DND-41 (cell line): ENCODE results near the gene MAST4.

Source experiments
- ATAC-seq: fragments of 200-7000 bp; cut with Tn5 transposase; 3 replicates; pipeline ENCODE4 v1.9.1; 2021; ENCODE audit warnings: low read depth; ENCODE audit not compliant: insufficient read depth
- DNase-seq: peaks from one replicate; pipeline ENCODE4 v3.0.0-alpha.2; 2020
- H2AFZ ChIP-seq: 2 replicates; pipeline ENCODE4 v1.6.0; 2012; ENCODE audit warnings: low read depth, low read length
- H3K27ac ChIP-seq: 2 replicates; pipeline ENCODE4 v1.5.1; 2012; ENCODE audit warnings: low read length, inconsistent platforms
- H3K27me3 ChIP-seq: fragments of 200-600 bp; sonication (generic); 2 replicates; pipeline ENCODE4 v1.6.0; 2012; ENCODE audit warnings: low read length, mild to moderate bottlenecking, inconsistent platforms; ENCODE audit not compliant: insufficient read depth, poor library complexity
- H3K36me3 ChIP-seq: 2 replicates; pipeline ENCODE4 v1.5.1; 2012; ENCODE audit warnings: low read length, inconsistent platforms; ENCODE audit not compliant: insufficient read depth
- H3K4me1 ChIP-seq: 2 replicates; pipeline ENCODE4 v1.5.1; 2012; ENCODE audit warnings: mild to moderate bottlenecking, low read length; ENCODE audit not compliant: insufficient read depth
- H3K4me2 ChIP-seq: 2 replicates; pipeline ENCODE4 v1.6.0; 2012; ENCODE audit warnings: mild to moderate bottlenecking, moderate library complexity, low read length, inconsistent platforms; ENCODE audit not compliant: insufficient read depth
- H3K4me3 ChIP-seq, 2 experiments: fragments of 200-600 bp in 1 of 2; shearing (Covaris generic) in 1 of 2; 2 replicates each; pipeline ENCODE4 v1.5.1; 2012 to 2016; ENCODE audit warnings: inconsistent platforms in 2 of 2, low read length in 2 of 2, mild to moderate bottlenecking in 2 of 2, low read depth in 1 of 2, moderate library complexity in 1 of 2
- H3K79me2 ChIP-seq: 2 replicates; pipeline ENCODE4 v1.6.0; 2012; ENCODE audit warnings: low read length, inconsistent platforms; ENCODE audit not compliant: insufficient read depth
- H3K9ac ChIP-seq: 2 replicates; pipeline ENCODE4 v1.6.0; 2012; ENCODE audit warnings: low read depth, mild to moderate bottlenecking, inconsistent platforms, low read length, moderate library complexity
- H3K9me3 ChIP-seq: 2 replicates; pipeline ENCODE4 v1.5.1; 2012; ENCODE audit warnings: low read length, moderate library complexity, mild to moderate bottlenecking, inconsistent platforms; ENCODE audit not compliant: insufficient read depth, severe bottlenecking
- H4K20me1 ChIP-seq: 2 replicates; pipeline ENCODE4 v1.6.0; 2012; ENCODE audit warnings: low read length; ENCODE audit not compliant: insufficient read depth
- CTCF ChIP-seq: IDR thresholded peaks from 2 replicates; pipeline ENCODE4 v1.5.1; 2012; ENCODE audit warnings: borderline replicate concordance, low read length, moderate library complexity, mild to moderate bottlenecking; ENCODE audit not compliant: poor library complexity, severe bottlenecking; ENCODE audit errors: extremely low read depth
- EZH2 ChIP-seq: IDR thresholded peaks from 3 replicates; pipeline ENCODE4 v1.6.1; 2012; ENCODE audit warnings: borderline replicate concordance, low read depth, mild to moderate bottlenecking, moderate library complexity, low read length, inconsistent platforms; ENCODE audit not compliant: severe bottlenecking

Gene MAST4

GRCh38 chr5:67042176-67043003 lies 446.2 kb downstream of the MAST4 start:
- H3K36me3 ChIP-seq = no peaks in the 10 kb centered on the region
- DNase-seq (no peak), ATAC-seq (no peak)
- H3K4me2 ChIP-seq = no peak overlapping the region
- H3K27ac ChIP-seq = no peak overlapping the region
- no peak overlapping the region for H3K9ac ChIP-seq
- no peaks in the 10 kb centered on the region for H3K9me3 ChIP-seq
- H4K20me1 ChIP-seq = no peaks in the 10 kb centered on the region
- TF ChIP-seq CTCF = no peak
- no peak for TF ChIP-seq EZH2
- no peaks in the 10 kb centered on the region for H3K79me2 ChIP-seq
- no peak overlapping the region for H2AFZ ChIP-seq
- no peak overlapping the region for H3K4me3 ChIP-seq
- no peaks in the 10 kb centered on the region for H3K27me3 ChIP-seq
- H3K4me1 ChIP-seq = no peaks in the 10 kb centered on the region

GRCh38 chr5:67043796-67044511 lies 447.8 kb downstream of the MAST4 start:
- Histone ChIP-seq H2AFZ (no peak overlapping the region), H3K4me2 (no peak overlapping the region), H3K9me3 (no peaks in the 10 kb centered on the region), H3K36me3 (no peaks in the 10 kb centered on the region), H3K4me3 (no peak overlapping the region), H3K27me3 (no peaks in the 10 kb centered on the region), H3K9ac (no peak overlapping the region), H3K79me2 (no peaks in the 10 kb centered on the region), H3K27ac (no peak overlapping the region), H4K20me1 (no peaks in the 10 kb centered on the region), H3K4me1 (no peaks in the 10 kb centered on the region)
- DNase-seq = no peak
- no peak for ATAC-seq
- TF ChIP-seq EZH2 = no peak
- no peak for TF ChIP-seq CTCF

- TF ChIP-seq EZH2 = no peak
- no peak for TF ChIP-seq CTCF
- ATAC-seq = no peak
- no peak overlapping the region for H3K27ac ChIP-seq
Observed at GRCh38 chr5:67045816-67046740, 449.9 kb downstream of the MAST4 start.

More at GRCh38 chr5:67045816-67046740, 449.9 kb downstream of the MAST4 start:
- H3K4me2 ChIP-seq = no peak overlapping the region
- H3K9me3 ChIP-seq = no peaks in the 10 kb centered on the region
- no peaks in the 10 kb centered on the region for H3K79me2 ChIP-seq
- H3K4me1 ChIP-seq = no peaks in the 10 kb centered on the region
- H2AFZ ChIP-seq = no peak overlapping the region
- DNase-seq = no peak
- H3K9ac ChIP-seq = no peak overlapping the region
- H3K27me3 ChIP-seq = no peaks in the 10 kb centered on the region
- no peaks in the 10 kb centered on the region for H3K36me3 ChIP-seq
- no peaks in the 10 kb centered on the region for H4K20me1 ChIP-seq
- H3K4me3 ChIP-seq = no peak overlapping the region
